HepG2 (cell line): ENCODE data around the gene CD9. TPM values are rescaled to one million over a fixed set of nuclear protein-coding genes. Genes with fewer than 3 reads are reported as not detected.
A peak's percentile ranks its signal among the peaks of the same experiment; 100 is the strongest.

ENCODE experiments used
- CBX1 ChIP-seq: IDR thresholded peaks from one replicate; pipeline ENCODE4 v1.6.1; 2016; ENCODE audit warnings: antibody characterized with exemption, low read depth
- ETV5 ChIP-seq: IDR thresholded peaks from 2 replicates; pipeline ENCODE4 v1.6.1; 2018; ENCODE audit warnings: missing biosample characterization, missing genetic modification reagents, inconsistent platforms, borderline replicate concordance
- GATAD2A ChIP-seq: IDR thresholded peaks from 2 replicates; pipeline ENCODE4 v1.6.1; 2016
- JUND ChIP-seq: sonication (generic); formaldehyde crosslinking; IDR thresholded peaks from 2 replicates; pipeline ENCODE4 v1.8.0; 2022; ENCODE audit warnings: mild to moderate bottlenecking, missing genetic modification reagents
- SMC3 ChIP-seq: IDR thresholded peaks from 2 replicates; pipeline ENCODE4 v1.6.1; 2011; ENCODE audit warnings: low read length, improper control_type of control experiment
- ZBTB37 ChIP-seq: sonication (generic); formaldehyde crosslinking; IDR thresholded peaks from 2 replicates; pipeline ENCODE4 v1.4.0; 2020; ENCODE audit warnings: mild to moderate bottlenecking, missing genetic modification reagents
- ZNF264 ChIP-seq: sonication (generic); formaldehyde crosslinking; IDR thresholded peaks from 2 replicates; pipeline ENCODE4 v1.4.0; 2020; ENCODE audit warnings: missing genetic modification reagents
- ZNF503 ChIP-seq: sonication (generic); formaldehyde crosslinking; IDR thresholded peaks from 2 replicates; pipeline ENCODE4 v1.4.0; 2020; ENCODE audit warnings: missing genetic modification reagents
- ZNF670 ChIP-seq: sonication (generic); formaldehyde crosslinking; IDR thresholded peaks from 2 replicates; pipeline ENCODE4 v1.8.0; 2022; ENCODE audit warnings: mild to moderate bottlenecking, missing genetic modification reagents, borderline replicate concordance
- ZNF720 ChIP-seq: sonication (generic); formaldehyde crosslinking; IDR thresholded peaks from 2 replicates; pipeline ENCODE4 v1.4.0; 2020; ENCODE audit warnings: missing genetic modification reagents
- polyA plus RNA-seq, 8 experiments: library from polyadenylated mRNA; depleted of rRNA in 3 of 8; stranded (reverse) in 7 of 8; unstranded in 1 of 8; fragments of >200 nt; fragmentation: Illumina TruSeq in 4 of 8; extraction: Trizol in 4 of 8; gene quantifications; 2 replicates each; pipeline versions ENCODE4 v1.2.1 to v1.2.3, GENCODE V29; 2011 to 2016; ENCODE audit warnings: low read depth in 4 of 8, missing spikeins in 1 of 8, mixed read lengths in 1 of 8; ENCODE audit not compliant: insufficient read depth in 1 of 8
- total RNA-seq, 5 experiments: library from RNA; depleted of rRNA; stranded (reverse); fragments of >200 nt; fragmentation: Illumina TruSeq; extraction: Trizol; gene quantifications; 2 replicates each; pipeline ENCODE4 v1.2.3, GENCODE V29; 2016; ENCODE audit warnings: low read depth in 1 of 5
- TF ChIP-seq, protein P1 (sequence below): IDR thresholded peaks from 2 replicates; pipeline ENCODE4 v1.6.1; 2016; ENCODE audit warnings: control low read depth
- TF ChIP-seq, protein P2 (sequence below): sonication (generic); formaldehyde crosslinking; IDR thresholded peaks from 2 replicates; pipeline ENCODE4 v1.9.0; 2021; ENCODE audit warnings: mild to moderate bottlenecking, missing genetic modification reagents
- TF ChIP-seq, protein P3 (sequence below): sonication (generic); formaldehyde crosslinking; IDR thresholded peaks from 2 replicates; pipeline ENCODE4 v1.4.0; 2020; ENCODE audit warnings: mild to moderate bottlenecking, missing genetic modification reagents

Gene CD9
- total and polyA plus RNA-seq, 2 of the 13 experiments (the other 11 are each of a cell fraction or from before 2014, with no cell fraction given): 5.8 to 38.3 TPM

- no peak for TF ChIP-seq ZBTB37 (CRISPR knock-in tag)
- TF ChIP-seq CBX1: no peak
- TF ChIP-seq ZNF503 (CRISPR knock-in tag): no peak
- TF ChIP-seq SMC3: peak; percentile 94
- no peak for TF ChIP-seq ZNF670
- no peak for TF ChIP-seq ZNF264 (CRISPR knock-in tag)
- TF ChIP-seq, protein P1, sequence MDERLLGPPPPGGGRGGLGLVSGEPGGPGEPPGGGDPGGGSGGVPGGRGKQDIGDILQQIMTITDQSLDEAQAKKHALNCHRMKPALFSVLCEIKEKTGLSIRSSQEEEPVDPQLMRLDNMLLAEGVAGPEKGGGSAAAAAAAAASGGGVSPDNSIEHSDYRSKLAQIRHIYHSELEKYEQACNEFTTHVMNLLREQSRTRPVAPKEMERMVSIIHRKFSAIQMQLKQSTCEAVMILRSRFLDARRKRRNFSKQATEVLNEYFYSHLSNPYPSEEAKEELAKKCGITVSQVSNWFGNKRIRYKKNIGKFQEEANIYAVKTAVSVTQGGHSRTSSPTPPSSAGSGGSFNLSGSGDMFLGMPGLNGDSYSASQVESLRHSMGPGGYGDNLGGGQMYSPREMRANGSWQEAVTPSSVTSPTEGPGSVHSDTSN (CRISPR knock-in tag): no peak
- TF ChIP-seq ZNF720 (CRISPR knock-in tag): no peak
- no peak for TF ChIP-seq JUND (CRISPR knock-in tag)
- TF ChIP-seq ETV5 (CRISPR knock-in tag): peak; percentile 23; the same call in 1 of the 2 replicates
- peak; percentile 51; the same call in 1 of the 2 replicates for TF ChIP-seq GATAD2A (CRISPR knock-in tag)
- TF ChIP-seq, protein P2, sequence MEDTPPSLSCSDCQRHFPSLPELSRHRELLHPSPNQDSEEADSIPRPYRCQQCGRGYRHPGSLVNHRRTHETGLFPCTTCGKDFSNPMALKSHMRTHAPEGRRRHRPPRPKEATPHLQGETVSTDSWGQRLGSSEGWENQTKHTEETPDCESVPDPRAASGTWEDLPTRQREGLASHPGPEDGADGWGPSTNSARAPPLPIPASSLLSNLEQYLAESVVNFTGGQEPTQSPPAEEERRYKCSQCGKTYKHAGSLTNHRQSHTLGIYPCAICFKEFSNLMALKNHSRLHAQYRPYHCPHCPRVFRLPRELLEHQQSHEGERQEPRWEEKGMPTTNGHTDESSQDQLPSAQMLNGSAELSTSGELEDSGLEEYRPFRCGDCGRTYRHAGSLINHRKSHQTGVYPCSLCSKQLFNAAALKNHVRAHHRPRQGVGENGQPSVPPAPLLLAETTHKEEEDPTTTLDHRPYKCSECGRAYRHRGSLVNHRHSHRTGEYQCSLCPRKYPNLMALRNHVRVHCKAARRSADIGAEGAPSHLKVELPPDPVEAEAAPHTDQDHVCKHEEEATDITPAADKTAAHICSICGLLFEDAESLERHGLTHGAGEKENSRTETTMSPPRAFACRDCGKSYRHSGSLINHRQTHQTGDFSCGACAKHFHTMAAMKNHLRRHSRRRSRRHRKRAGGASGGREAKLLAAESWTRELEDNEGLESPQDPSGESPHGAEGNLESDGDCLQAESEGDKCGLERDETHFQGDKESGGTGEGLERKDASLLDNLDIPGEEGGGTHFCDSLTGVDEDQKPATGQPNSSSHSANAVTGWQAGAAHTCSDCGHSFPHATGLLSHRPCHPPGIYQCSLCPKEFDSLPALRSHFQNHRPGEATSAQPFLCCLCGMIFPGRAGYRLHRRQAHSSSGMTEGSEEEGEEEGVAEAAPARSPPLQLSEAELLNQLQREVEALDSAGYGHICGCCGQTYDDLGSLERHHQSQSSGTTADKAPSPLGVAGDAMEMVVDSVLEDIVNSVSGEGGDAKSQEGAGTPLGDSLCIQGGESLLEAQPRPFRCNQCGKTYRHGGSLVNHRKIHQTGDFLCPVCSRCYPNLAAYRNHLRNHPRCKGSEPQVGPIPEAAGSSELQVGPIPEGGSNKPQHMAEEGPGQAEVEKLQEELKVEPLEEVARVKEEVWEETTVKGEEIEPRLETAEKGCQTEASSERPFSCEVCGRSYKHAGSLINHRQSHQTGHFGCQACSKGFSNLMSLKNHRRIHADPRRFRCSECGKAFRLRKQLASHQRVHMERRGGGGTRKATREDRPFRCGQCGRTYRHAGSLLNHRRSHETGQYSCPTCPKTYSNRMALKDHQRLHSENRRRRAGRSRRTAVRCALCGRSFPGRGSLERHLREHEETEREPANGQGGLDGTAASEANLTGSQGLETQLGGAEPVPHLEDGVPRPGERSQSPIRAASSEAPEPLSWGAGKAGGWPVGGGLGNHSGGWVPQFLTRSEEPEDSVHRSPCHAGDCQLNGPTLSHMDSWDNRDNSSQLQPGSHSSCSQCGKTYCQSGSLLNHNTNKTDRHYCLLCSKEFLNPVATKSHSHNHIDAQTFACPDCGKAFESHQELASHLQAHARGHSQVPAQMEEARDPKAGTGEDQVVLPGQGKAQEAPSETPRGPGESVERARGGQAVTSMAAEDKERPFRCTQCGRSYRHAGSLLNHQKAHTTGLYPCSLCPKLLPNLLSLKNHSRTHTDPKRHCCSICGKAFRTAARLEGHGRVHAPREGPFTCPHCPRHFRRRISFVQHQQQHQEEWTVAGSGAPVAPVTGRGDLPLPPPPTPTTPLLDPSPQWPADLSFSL (CRISPR knock-in tag): no peak
- TF ChIP-seq, protein P3, sequence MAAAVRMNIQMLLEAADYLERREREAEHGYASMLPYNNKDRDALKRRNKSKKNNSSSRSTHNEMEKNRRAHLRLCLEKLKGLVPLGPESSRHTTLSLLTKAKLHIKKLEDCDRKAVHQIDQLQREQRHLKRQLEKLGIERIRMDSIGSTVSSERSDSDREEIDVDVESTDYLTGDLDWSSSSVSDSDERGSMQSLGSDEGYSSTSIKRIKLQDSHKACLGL (CRISPR knock-in tag): no peak
Measured at GRCh38 chr12:6195665-6196535, 4.3 kb upstream of the CD9 start (continued).
